ENCODE data around the gene GAD2.
A peak's percentile ranks its signal among the peaks of the same experiment; 100 is the strongest.

Gene GAD2

GRCh38 chr10:26331371-26331770, 114.8 kb downstream of the GAD2 start:
- TF ChIP-seq EZH2phosphoT487 (IDR thresholded peaks at IDR 0.05; ENCODE audit: borderline replicate concordance, low read length) (no peak), CTCF (IDR thresholded peaks at IDR 0.05; ENCODE audit: low read depth, low read length, poor library complexity, severe bottlenecking) (no peak)
- Histone ChIP-seq H3K27ac (ENCODE audit: low read depth, low read length) (no peak overlapping the region), H3K36me3 (ENCODE audit: control insufficient read depth, low read length) (no peaks in the 10 kb centered on the region; the same call in 1 of the 2 replicates)

GRCh38 chr10:26334232-26334931, 117.8 kb downstream of the GAD2 start:
- Histone ChIP-seq H4K20me1 (ENCODE audit: control insufficient read depth, insufficient read depth, low read depth, low read length) (no peaks in the 10 kb centered on the region), H3F3A (ENCODE audit: control insufficient read depth, insufficient read depth) (no peaks in the 10 kb centered on the region; the same call in 1 of the 2 replicates), H3K9me2 (replicated peaks; ENCODE audit: control insufficient read depth, low read length) (no peaks in the 10 kb centered on the region), H3K9me3 (ENCODE audit: control insufficient read depth, insufficient read depth, low read length) (no peaks in the 10 kb centered on the region), H3K4me1 (ENCODE audit: control insufficient read depth, low read length) (peaks cover 31% of the 10 kb centered on the region), H3K36me3 (ENCODE audit: control insufficient read depth, low read length) (no peaks in the 10 kb centered on the region), H3K4me3 (ENCODE audit: low read length) (no peak overlapping the region), H3K27me3 (ENCODE audit: control insufficient read depth, low read length) (no peaks in the 10 kb centered on the region), H3K79me2 (ENCODE audit: control insufficient read depth, low read length) (no peaks in the 10 kb centered on the region), H3K27ac (ENCODE audit: low read depth, low read length) (no peak overlapping the region), H3K4me2 (ENCODE audit: low read length) (peak overlapping the region; percentile 89; the same call in 1 of the 2 replicates)
- no peak for TF ChIP-seq CTCF (IDR thresholded peaks at IDR 0.05; ENCODE audit: low read depth, low read length, poor library complexity, severe bottlenecking)
- no peak for TF ChIP-seq EZH2phosphoT487 (IDR thresholded peaks at IDR 0.05; ENCODE audit: borderline replicate concordance, low read length)

More at GRCh38 chr10:26331371-26331770, 114.8 kb downstream of the GAD2 start:
- H3K27me3 ChIP-seq (ENCODE audit: control insufficient read depth, low read length): no peaks in the 10 kb centered on the region
- no peak overlapping the region for H3K4me3 ChIP-seq (ENCODE audit: low read length)
- H3K9me2 ChIP-seq (replicated peaks; ENCODE audit: control insufficient read depth, low read length): no peaks in the 10 kb centered on the region
- H3F3A ChIP-seq (ENCODE audit: control insufficient read depth, insufficient read depth): no peaks in the 10 kb centered on the region; the same call in 1 of the 2 replicates
- H3K4me1 ChIP-seq (ENCODE audit: control insufficient read depth, low read length): peaks cover 30% of the 10 kb centered on the region
- H3K9me3 ChIP-seq (ENCODE audit: control insufficient read depth, insufficient read depth, low read length): peaks cover 6% of the 10 kb centered on the region; the same call in 1 of the 2 replicates
- H3K4me2 ChIP-seq (ENCODE audit: low read length): no peak overlapping the region
- H3K79me2 ChIP-seq (ENCODE audit: control insufficient read depth, low read length): no peaks in the 10 kb centered on the region
- no peaks in the 10 kb centered on the region for H4K20me1 ChIP-seq (ENCODE audit: control insufficient read depth, insufficient read depth, low read depth, low read length)

- Histone ChIP-seq H3K9me2 (replicated peaks; ENCODE audit: control insufficient read depth, low read length) (no peaks in the 10 kb centered on the region), H4K20me1 (ENCODE audit: control insufficient read depth, insufficient read depth, low read depth, low read length) (no peaks in the 10 kb centered on the region), H3K27ac (ENCODE audit: low read depth, low read length) (peak overlapping the region; percentile 44), H3F3A (ENCODE audit: control insufficient read depth, insufficient read depth) (no peaks in the 10 kb centered on the region; the same call in 1 of the 2 replicates), H3K36me3 (ENCODE audit: control insufficient read depth, low read length) (no peaks in the 10 kb centered on the region), H3K79me2 (ENCODE audit: control insufficient read depth, low read length) (no peaks in the 10 kb centered on the region), H3K27me3 (ENCODE audit: control insufficient read depth, low read length) (no peaks in the 10 kb centered on the region), H3K9me3 (ENCODE audit: control insufficient read depth, insufficient read depth, low read length) (no peaks in the 10 kb centered on the region), H3K4me3 (ENCODE audit: low read length) (peak overlapping the region; percentile 79), H3K4me1 (ENCODE audit: control insufficient read depth, low read length) (peaks cover 31% of the 10 kb centered on the region), H3K4me2 (ENCODE audit: low read length) (peak overlapping the region; percentile 89)
- TF ChIP-seq CTCF (IDR thresholded peaks at IDR 0.05; ENCODE audit: low read depth, low read length, poor library complexity, severe bottlenecking) (peak; percentile 97), EZH2phosphoT487 (IDR thresholded peaks at IDR 0.05; ENCODE audit: borderline replicate concordance, low read length) (no peak)
These were observed 118.5 kb downstream of the GAD2 start for GRCh38 chr10:26334932-26335573.

All from DOHH2 (cell line).